GM21515 (cell line): ENCODE measurements around the gene STX11.
"Not testable (repeated sequence)": the region's sequence is repeated elsewhere in the genome, so short reads cannot be mapped to it uniquely, and the experiment has no call there.

ENCODE experiments used
- ATAC-seq: cut with Tn5 transposase; IDR thresholded peaks from one replicate; pipeline ENCODE4 v1.9.1; 2021; ENCODE audit not compliant: unreplicated experiment

STX11 gene

DNA sequence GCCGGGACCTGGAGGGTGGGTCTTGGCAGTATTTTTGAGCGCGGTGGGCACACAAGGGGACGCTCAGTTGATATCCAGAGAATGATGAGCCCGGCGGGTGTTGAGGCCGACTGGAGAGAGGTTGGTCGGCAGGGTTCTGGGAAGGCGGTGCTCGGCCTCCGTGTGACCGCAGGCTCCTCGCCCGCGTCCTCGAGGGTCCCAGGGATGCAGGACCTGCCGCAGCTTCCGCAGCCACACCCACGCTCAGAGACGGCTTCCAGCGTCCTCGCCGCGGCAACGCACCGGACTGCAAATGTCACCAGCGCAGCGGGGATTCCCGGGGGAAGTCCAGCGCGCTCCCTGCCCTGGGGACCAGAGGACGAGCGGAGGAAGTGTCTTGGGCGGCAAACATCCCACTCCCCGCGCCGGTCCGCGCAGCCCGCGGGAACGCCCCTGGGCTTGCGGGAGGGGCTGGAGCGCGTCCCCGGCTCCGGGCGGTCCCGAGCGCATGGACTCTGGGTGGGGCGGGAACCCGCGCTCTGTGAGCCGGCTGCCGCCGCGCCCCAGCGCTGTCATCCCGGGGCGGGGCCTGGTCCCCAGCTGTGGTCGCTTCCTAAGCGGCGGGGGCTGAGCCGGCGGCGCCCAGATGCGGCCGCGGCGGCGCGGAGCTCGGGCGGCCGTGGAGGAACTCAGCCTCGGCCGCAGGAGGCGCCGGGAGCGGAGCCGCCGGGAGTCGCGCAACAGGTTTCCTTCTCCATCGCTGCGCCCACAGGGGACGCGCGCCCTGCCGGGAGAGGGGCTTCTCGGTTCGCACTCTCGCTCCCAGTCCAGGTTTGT is at the start of gene STX11:
STX11 (plus strand) TSS at position 624 of the 816 bp plus-strand sequence. CDS start 36,111 bp downstream, outside the sequence.
- ATAC-seq, result peak; percentile 65

DNA sequence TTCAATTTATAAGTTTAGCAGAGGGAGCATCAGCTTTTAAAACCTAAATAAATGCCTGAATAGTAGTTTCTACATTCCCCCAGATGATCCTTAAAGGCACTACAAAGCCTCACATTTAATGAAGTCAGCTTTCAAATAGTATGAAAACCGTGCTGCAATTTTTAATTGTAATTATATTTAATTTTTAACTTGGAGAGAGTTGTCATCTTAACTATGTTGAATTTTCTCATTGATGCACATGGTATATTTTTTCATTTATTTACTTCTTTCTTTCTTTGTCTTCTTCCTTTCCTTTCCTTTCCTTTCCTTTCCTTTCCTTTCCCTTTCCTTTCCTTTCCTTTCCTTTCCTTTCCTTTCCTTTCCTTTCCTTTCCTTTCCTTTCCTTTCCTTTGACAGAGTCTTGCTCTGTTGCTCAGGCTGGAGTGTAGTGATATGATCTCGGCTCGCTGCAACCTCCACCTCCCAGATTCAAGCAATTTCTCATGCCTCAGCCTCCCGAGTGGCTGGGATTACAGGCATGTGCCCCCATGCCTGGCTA is 47.2 kb upstream of the STX11 start:
- ATAC-seq, result no peak

DNA sequence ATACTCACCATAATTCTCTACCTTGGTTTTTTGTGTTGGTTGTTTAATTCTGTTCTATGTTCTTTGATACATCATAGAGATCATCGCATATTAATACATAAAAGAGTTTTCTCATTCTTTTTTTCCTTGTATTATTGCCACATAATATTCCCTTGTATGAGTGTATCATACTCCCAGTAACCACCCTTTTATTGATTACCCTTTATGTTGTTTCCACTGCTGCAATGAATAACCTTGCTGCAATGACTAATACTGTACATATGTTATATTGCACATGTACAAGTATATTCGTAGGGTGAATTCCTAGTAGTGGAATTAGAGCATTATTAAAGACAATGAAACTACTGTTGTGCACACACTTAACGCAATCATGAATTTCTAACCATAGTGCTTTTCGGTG is 45.8 kb upstream of the STX11 start:
- ATAC-seq, result no peak

DNA sequence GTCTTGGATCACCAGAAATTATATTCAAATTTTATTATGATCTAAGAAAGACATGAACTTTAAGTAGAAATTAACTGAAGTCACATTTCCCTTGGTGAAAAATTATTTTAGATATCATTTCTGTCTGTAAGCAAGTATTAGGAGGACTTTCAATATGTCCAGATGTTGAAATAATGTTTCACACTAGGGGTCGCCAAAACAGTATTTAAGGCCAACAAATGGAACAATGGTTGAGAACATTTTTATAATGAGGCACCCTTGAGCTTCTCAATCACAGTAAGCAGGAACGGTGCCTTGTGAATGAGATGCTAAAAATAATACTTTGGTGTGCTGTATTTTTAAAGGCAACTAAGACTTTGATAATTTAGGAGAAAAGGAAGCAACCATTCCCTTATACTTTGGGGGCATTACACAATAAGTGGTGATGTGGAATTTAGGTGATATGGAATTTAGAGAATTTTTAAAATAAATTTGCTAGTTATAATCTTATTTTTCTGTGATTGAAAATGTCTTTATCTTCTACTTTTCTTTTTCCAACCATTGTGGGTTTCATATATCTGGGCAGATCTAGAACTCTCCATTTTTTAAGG is 45.3 kb upstream of the STX11 start:
- ATAC-seq, result peak; percentile 86

DNA sequence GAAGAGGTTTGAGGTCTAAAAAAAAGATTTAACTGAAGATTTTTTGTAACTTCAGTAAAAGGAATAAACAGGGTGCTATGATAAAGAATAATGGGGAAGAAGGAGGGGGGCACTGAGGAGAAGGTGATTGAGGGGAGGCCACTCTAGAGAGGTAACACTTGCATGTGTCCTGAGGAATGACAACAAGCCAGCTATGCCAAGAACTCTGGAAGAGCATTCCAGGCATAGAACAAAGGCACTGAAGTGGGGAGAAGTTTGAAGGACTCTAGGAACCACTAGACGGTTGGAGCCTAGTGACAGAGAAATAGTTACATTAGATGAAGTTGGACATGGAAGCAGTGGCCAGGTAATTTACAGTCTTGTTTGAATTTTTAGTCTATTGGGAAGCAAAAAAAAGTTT is 44.1 kb upstream of the STX11 start:
- ATAC-seq, result no peak

DNA sequence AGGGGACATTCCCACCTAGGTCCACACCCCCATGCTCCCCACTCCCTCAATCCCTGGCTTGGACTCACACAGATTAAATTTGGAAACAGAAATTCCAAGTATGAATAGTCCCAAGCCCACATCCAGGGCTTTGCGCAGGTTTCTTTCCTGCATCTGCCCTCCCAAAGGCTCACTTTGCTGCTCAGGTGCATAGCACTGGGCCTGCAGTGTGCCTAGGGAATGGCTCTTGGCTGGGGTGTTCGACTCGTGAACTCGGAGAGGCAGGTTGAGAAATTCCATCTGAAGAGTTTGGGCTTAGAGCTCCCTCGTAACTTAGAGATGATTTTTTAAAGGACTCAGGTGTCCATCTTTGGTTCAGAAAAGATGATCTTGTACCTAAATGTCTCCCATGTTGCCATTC is 40.1 kb upstream of the STX11 start:
- ATAC-seq, result no peak

DNA sequence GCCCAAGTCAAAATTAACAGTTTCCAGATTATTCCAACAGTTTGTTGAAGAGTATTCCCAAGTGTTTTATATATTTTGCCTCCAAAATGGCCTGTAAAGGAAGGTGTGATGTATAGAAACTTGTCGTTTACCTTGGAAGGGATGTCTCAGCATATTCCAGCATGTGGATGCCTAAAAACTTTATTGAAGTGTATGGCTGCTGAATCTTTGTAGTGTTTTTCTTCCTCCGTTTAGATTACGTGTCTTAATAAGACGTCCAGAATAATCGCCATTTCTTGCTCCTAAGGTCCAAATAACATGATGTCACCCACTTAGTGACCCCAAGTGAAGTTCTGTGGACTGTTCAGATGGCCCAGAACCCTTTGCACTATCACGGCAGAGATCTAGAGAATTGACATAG is 37.0 kb upstream of the STX11 start:
- no peak for ATAC-seq

DNA sequence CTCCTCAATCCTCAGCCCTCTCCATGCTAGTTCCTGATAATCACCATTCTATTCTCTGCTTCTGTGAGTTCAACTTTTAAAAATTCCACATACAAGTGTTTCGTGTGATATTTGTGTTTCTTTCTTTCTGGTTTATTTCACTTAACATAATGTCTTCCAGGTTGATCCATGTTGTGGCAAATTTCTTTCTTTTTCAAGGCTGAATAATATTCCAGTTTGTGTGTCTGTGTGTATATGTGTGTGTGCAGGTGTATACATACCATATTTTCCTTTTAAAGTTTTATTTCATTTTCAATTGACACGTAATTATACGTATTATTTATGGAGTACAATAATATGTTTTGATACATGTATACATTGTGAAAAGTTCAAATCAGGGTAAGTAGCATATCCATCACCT is 35.1 kb upstream of the STX11 start:
- ATAC-seq, result no peak

DNA sequence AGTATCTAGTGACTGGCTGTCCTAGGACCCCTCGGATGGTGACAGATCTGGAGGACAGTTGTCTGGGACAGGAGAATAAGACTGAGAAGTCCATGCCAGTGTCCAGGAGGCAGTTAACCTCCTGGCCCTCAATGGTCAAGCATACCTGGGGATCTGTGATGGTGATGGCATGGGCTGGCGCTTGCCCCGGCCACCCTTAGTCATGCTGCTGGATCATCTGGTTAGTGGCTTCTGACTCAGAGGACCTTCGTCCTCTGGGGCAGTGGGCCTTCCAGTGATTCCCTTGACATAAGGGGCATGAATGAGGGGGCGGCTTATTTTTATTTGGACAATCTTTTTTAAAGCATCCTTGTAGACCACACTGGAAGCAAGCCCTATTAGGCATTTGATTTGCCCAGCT is 30.9 kb upstream of the STX11 start:
- ATAC-seq, result no peak

DNA sequence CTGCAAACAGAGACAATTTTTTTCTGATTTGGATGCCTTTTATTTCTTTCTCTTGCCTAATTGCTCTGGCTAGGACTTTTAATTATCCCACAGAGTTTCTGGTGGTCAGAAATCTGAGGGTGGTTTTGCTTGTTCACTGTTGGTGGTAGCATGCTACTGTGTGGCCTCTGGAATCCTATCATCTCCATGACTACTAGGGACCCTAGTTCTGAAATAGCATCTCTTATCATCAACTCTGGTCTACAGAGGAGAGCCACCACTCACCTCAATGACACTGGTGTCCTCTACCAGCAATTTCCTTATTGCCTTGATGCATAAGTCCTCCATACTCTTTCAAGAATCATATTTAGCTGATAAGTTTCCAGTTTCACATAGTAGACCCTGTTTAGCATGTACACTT is 27.5 kb upstream of the STX11 start:
- ATAC-seq, result no peak

DNA sequence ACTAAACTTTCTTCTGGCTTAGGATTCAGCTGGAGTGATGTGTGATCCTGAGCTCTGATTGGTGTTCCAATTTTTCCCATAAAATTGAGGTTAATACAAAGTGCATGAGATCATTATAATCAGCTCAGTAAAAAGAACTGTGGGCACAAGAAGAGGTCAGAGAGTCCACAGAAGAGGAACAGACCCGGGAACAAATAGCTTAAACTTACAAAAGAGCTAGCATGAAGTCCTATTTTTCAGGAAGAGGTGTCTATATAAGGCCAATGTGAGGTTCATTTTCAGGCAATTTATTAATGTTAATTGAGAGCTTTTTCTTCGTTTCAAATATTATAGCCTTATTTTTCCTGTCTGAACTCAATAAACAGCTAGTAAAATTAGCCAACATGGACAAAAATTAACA is 26.9 kb upstream of the STX11 start:
- ATAC-seq, result no peak

DNA sequence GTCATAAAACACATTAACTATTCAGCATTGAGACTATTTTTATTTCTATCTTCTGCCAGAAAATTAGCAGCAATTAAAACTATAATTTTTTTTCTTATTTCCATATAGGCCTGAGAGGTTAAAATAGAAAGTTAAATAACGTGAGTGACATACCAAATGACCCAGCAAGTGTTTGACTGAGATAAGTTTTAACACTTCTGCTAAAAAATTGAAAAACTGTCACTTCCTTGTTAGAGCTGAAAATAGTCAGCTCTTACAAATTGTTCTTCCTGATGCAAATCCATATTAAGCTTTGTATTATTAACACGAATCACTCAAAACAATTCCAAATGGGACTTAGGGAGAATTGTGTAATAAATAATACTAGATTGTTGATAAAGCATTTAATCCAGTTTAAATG is 26.5 kb upstream of the STX11 start:
- ATAC-seq, result no peak

DNA sequence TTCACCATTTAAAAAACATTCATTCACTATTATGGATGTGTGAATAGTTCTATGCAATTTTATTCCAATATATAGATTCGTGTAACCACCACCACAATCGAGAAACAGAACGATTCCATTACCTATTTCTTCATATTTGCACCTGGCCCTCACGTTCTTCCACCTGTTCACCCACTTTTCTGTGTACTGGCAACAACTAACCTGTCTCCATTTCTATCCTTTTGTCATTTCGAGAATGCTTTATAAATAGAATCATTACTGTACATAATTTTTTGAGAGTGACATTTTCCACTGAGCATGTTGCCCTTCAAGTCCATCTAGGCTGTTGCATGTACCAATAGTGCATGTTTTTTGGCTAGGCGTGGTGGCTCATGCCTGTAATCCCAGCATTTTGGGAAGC is 23.2 kb upstream of the STX11 start:
- ATAC-seq, result no peak

DNA sequence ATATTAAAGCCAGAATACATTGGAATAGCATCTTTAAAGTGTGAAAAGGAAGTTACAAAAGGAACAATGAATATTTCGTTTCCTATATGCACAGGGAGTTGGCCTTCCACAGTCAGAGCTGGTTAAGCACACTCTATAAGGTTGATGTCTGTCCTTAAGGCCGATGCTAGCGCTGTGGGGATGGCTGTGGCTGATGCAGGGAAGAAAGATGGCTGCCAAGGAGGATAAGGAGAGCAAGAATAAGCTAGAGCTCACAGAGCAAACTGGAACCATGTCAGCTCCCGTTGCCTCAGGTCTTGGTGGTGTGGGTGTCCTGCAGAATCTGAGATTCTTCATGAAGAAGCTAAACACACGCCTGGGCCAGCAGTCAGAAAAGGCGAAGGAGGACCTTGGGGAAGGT is 20.8 kb upstream of the STX11 start:
- ATAC-seq, result no peak

DNA sequence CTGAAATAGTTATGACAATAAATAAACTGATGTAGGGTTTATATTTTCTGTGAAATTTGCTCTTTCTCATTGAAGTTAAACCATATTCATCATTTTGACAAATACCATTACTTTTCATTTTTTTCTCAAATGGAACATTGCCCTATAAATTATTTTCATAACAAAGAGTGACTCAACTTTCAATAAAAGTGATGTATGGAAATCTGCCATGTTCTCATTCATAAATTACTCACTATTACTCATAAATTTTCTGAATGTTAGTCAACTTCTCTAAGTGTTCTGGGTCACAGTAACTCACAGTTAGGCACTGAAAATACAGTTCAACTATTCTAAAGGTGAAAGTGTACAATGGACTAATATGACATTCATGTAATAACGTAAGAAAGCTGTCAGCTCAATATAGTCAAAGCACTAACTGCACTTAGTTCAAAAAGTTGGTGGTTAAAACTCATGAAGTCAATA is 19.0 kb upstream of the STX11 start:
- no peak for ATAC-seq

DNA sequence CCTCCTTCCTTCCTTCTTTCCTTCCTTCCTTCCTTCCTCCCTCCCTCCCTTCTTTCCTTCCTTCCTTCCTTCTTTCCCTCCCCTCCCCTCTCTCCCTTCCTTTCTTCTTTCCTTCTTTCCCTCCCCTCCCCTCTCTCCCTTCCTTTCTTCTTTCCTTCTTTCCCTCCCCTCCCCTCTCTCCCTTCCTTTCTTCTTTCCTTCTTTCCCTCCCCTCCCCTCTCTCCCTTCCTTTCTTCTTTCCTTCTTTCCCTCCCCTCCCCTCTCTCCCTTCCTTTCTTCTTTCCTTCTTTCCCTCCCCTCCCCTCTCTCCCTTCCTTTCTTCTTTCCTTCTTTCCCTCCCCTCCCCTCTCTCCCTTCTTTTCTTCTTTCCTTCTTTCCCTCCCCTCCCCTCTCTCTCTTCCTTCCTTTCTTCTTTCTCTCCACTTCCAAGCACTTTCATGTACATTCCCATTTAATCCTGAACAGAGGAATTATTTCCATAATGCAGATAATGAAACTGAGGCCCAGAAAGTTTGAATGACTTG is 18.1 kb upstream of the STX11 start:
- not testable (repeated sequence) for ATAC-seq

DNA sequence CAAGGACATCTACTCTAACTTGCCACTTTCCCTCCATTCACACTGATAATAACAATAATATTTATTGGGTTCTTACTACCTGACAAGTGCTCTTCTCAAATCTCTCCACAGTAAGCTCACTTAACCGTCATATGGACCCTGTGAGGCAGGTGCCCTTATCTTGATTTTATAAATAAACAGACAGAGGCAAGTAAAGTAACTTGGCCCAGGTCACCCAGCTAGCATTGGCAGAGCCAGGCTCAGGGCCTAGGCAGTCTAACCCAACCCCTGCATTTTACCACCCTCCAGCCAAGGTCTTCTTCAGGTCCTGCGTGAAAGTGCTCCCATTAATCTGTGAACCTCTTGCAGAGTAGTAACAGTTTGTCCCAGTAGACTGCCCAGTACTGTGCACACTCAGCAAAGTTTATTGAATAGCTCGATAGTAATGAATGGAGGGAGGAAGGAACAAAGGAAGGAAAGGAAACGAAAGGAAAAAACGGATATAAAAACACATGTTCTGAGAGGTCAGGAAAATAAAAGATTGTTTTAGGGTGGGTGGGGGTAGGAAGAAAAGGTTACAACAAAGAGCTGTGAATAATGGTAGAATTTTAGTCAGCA is 17.0 kb upstream of the STX11 start:
- ATAC-seq, result no peak

DNA sequence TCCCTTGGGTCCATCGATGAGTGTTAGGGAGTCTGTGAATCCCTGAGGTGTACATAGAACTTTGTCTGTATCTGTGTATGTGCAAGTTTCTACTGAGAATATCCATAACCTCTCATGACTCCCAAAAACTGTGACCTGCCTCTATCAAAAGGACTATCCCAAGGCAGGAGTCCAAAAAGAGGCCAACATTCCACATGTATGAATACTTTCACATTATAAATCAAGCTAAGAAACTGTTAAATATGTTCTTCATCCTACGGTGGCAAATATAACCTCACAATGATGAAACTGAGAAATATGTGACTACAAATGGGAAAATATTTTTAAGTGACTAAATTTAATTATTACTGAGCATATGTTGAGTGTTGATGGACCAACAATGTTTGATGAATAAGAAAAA is 16.1 kb upstream of the STX11 start:
- no peak for ATAC-seq

DNA sequence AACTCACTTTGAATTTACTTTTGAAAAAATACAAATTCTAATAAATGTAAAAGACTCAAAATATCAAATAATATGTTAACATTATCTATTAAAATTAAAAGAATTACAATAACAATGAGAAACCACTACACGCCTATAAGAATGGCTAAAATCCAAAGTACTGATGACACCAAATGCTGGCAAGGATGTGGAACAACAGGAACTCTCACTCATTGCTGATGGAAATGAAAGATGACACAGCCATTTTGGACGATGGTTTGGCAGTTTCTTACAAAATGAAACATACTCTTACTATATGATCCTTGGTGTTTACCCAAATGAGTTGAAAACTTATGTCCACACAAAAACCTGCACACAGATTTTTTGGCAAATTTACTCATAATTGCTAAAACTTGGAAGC is 15.6 kb upstream of the STX11 start:
- ATAC-seq, result no peak

DNA sequence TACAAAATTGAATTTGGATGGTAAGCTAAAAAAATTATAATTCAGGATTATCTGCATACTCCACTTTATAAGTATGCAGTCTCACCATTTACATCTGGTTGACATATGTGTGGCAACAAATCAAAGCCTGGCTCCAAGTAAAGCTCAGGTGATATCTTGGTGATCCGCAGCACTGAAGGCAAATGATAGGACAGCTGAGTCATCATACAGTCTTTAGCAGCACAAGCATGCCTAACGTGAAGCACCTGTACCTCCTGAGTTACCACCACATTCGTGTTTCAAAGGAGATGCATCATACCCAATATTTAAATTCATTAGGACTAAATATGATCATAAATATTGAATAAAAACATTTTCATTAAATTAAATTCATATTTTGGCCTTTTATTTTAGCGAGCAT is 11.8 kb upstream of the STX11 start:
- no peak for ATAC-seq

DNA sequence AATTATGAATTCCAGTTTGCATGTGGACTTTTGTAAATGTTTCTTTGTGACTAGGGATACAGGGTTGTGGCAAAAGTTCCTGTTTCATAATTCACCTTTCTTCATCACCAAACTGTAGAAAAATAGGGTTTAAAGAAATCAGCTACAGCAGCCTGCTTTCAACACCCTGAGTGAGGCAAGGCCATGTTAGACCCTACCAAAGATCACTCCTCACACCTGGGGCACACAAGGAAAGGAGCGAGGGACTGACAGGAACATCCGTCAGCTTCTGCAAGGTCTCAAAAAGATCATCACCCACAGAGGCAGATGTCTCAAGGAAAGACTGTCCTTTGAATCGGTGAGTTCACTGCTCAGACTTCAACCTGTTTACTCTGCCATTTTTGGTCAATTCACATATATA is 10.5 kb upstream of the STX11 start:
- ATAC-seq, result no peak

DNA sequence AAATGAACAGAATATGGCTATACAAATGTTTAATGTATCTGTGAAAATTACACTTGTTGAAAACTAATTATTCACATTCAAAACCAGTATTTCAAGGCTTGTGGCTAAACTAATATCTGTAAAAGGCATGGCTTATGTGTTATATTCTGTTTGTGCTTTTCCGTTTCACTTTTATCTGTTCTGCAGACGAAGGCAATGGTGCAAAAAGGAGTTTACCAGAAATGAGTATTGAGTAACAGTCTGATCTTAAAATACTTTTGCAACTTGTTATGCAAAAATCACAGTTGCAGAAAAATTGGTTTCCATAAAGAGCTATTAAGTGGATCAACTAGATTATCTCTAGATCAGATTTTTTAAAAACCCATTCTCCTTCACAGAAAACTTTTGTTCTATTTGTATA is 9.4 kb upstream of the STX11 start:
- peak; percentile 70 for ATAC-seq
